ENCODE results near the gene GRK4. TPM values are rescaled to one million over a fixed set of nuclear protein-coding genes. Genes with fewer than 3 reads are reported as not detected.

GRK4 gene
- total and polyA plus RNA-seq, 2 of the 4 experiments (the other 2 are of a cell fraction), result 1.6 to 2.2 TPM

GRCh38 chr4:3036131-3036952 lies 73.0 kb downstream of the GRK4 start:
- dilution Hi-C loops (cut with HindIII; ENCODE audit: low sequenced_read_pairs, unreplicated experiment), result no loop called here
- no peak overlapping the region for H2AFZ ChIP-seq (replicated peaks; ENCODE audit: low read length, poor library complexity)
- H2BK120ac ChIP-seq (ENCODE audit: low read depth, low read length), result no peak overlapping the region
- H3K4ac ChIP-seq (ENCODE audit: low read depth, low read length), result no peak overlapping the region
- BruUV-seq (replicated peaks), result no TSS peak
- no peak overlapping the region for H4K5ac ChIP-seq (ENCODE audit: low read depth, low read length)
- TF ChIP-seq CEBPB (IDR thresholded peaks at IDR 0.05; ENCODE audit: low read depth, low read length), result no peak
- no peak for TF ChIP-seq BHLHE40 (IDR thresholded peaks at IDR 0.05; ENCODE audit: low read depth, low read length)
- TF ChIP-seq SMC3 (IDR thresholded peaks at IDR 0.05; ENCODE audit: low read depth, low read length), result no peak
- TF ChIP-seq, protein P1, sequence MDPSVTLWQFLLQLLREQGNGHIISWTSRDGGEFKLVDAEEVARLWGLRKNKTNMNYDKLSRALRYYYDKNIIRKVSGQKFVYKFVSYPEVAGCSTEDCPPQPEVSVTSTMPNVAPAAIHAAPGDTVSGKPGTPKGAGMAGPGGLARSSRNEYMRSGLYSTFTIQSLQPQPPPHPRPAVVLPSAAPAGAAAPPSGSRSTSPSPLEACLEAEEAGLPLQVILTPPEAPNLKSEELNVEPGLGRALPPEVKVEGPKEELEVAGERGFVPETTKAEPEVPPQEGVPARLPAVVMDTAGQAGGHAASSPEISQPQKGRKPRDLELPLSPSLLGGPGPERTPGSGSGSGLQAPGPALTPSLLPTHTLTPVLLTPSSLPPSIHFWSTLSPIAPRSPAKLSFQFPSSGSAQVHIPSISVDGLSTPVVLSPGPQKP (IDR thresholded peaks at IDR 0.05; ENCODE audit: borderline replicate concordance, low read depth, low read length), result no peak
- no peak for TF ChIP-seq RFX5 (IDR thresholded peaks at IDR 0.05; ENCODE audit: low read depth, low read length)
- TF ChIP-seq, protein P2, sequence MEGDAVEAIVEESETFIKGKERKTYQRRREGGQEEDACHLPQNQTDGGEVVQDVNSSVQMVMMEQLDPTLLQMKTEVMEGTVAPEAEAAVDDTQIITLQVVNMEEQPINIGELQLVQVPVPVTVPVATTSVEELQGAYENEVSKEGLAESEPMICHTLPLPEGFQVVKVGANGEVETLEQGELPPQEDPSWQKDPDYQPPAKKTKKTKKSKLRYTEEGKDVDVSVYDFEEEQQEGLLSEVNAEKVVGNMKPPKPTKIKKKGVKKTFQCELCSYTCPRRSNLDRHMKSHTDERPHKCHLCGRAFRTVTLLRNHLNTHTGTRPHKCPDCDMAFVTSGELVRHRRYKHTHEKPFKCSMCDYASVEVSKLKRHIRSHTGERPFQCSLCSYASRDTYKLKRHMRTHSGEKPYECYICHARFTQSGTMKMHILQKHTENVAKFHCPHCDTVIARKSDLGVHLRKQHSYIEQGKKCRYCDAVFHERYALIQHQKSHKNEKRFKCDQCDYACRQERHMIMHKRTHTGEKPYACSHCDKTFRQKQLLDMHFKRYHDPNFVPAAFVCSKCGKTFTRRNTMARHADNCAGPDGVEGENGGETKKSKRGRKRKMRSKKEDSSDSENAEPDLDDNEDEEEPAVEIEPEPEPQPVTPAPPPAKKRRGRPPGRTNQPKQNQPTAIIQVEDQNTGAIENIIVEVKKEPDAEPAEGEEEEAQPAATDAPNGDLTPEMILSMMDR (conservative IDR thresholded peaks at IDR 0.05; ENCODE audit: low read depth, low read length), result no peak
- TF ChIP-seq POLR2A (IDR thresholded peaks at IDR 0.05; ENCODE audit: low read depth, low read length), result no peak
- no peak for TF ChIP-seq USF2 (IDR thresholded peaks at IDR 0.05; ENCODE audit: low read depth, low read length)
- no peak for TF ChIP-seq RCOR1 (IDR thresholded peaks at IDR 0.05; ENCODE audit: insufficient replicate concordance, low read length)
- TF ChIP-seq MXI1 (IDR thresholded peaks at IDR 0.05; ENCODE audit: borderline replicate concordance, low read depth, low read length), result no peak
- TF ChIP-seq FOS (IDR thresholded peaks at IDR 0.05; ENCODE audit: low read depth, low read length), result no peak
- no peak for TF ChIP-seq RAD21 (IDR thresholded peaks at IDR 0.05; ENCODE audit: low read length)
- TF ChIP-seq MAZ (IDR thresholded peaks at IDR 0.05; ENCODE audit: borderline replicate concordance, low read depth, low read length), result no peak
- TF ChIP-seq CHD1 (IDR thresholded peaks at IDR 0.05; ENCODE audit: low read depth, low read length), result no peak
- no peak for DNase-seq
- no peak overlapping the region for H3K27ac ChIP-seq (ENCODE audit: insufficient read depth, low read length)
- no peaks in the 10 kb centered on the region; the same call in 1 of the 2 replicates for H3K4me1 ChIP-seq (ENCODE audit: control insufficient read depth, insufficient read depth, low read length)
- no peak overlapping the region for H3K9ac ChIP-seq (ENCODE audit: low read depth, low read length)
- no peak overlapping the region for H4K91ac ChIP-seq (ENCODE audit: insufficient read depth, low read depth, low read length)
- no peaks in the 10 kb centered on the region for H3K36me3 ChIP-seq (ENCODE audit: control insufficient read depth, insufficient read depth, low read length)
- H3K79me1 ChIP-seq (ENCODE audit: low read depth in 1 of 2, low read length in 2 of 2), result no peaks in the 10 kb centered on the region
- in situ Hi-C loops (cut with MboI; ENCODE audit: low sequenced_read_pairs), result loop anchor here (25.0 kb wide), 1 partner anchor 274 kb away; the partner anchor contains the start of gene TNIP2
- CTCF ChIA-PET, result interaction anchor here (0.7 to 1.8 kb wide), 3 partner anchors 16 to 82 kb away, joined by 3 to 9 read pairs (median 3); no protein-coding TSS in a partner anchor
- ATAC-seq (ENCODE audit: low read depth), result no peak
- no peak overlapping the region for H3K23ac ChIP-seq (ENCODE audit: low read depth, low read length)
- H2BK15ac ChIP-seq (ENCODE audit: low read depth, low read length), result no peak overlapping the region
- H3K9me3 ChIP-seq (ENCODE audit: control insufficient read depth, insufficient read depth, low read length), result no peaks in the 10 kb centered on the region
- no peak overlapping the region for H2BK20ac ChIP-seq (ENCODE audit: low read depth, low read length)
- POLR2A ChIA-PET (ENCODE audit: unreplicated experiment), result no interaction called here
- H2AK9ac ChIP-seq (replicated peaks; ENCODE audit: low read depth, low read length, poor library complexity), result no peak overlapping the region
- H4K8ac ChIP-seq (ENCODE audit: low read depth in 2 of 2, low read length in 2 of 2), result no peak overlapping the region
- H3K4me3 ChIP-seq (ENCODE audit: insufficient read depth, low read depth, low read length), result no peak overlapping the region
- no peak overlapping the region for H3K56ac ChIP-seq (ENCODE audit: extremely low read depth, insufficient read depth, low read length)
- no peak overlapping the region for H2AK5ac ChIP-seq (ENCODE audit: low read depth, low read length)
- no peak overlapping the region for H3K4me2 ChIP-seq (ENCODE audit: low read depth, low read length)
- H3K18ac ChIP-seq (ENCODE audit: low read depth, low read length), result no peak overlapping the region
- H3K14ac ChIP-seq (replicated peaks; ENCODE audit: low read depth, low read length), result no peak overlapping the region
- intact Hi-C loops (cut with micrococcal nuclease), result loop anchor here (5.0 kb wide), 1 partner anchor 274 kb away; no protein-coding TSS in a partner anchor
- H3K9me1 ChIP-seq (ENCODE audit: insufficient read depth, low read length), result no peaks in the 10 kb centered on the region
- H3K27me3 ChIP-seq (ENCODE audit: control insufficient read depth, insufficient read depth, low read length), result peaks cover 31% of the 10 kb centered on the region
- H4K20me1 ChIP-seq (ENCODE audit: insufficient read depth, low read length), result no peaks in the 10 kb centered on the region
- 87% methylated on average over 8 of the region's 21 CpGs; no CpG with 5 or more reads in 1 of the 2 experiments for WGBS, 2 experiments (ENCODE audit: extremely low coverage in 2 of 2, insufficient read length in 1 of 2)
- no peak overlapping the region for H2BK5ac ChIP-seq (ENCODE audit: low read depth, low read length, poor library complexity, severe bottlenecking)
